Activated CD4-positive, alpha-beta memory T cell treated with anti-CD3 and anti-CD28 coated beads for 36 hours (primary cell): ENCODE data around the gene PTGR3. TPM values are rescaled to one million over a fixed set of nuclear protein-coding genes. Genes with fewer than 3 reads are reported as not detected.

Source experiments
- CTCF ChIA-PET: fragments of 350-600 bp; sonication (Branson Sonifier 250); formaldehyde crosslinking; loops from one replicate; lab custom pipeline; 2021; ENCODE audit warnings: antibody characterized with exemption, inconsistent platforms; lab: Charles Lee
- POLR2A ChIA-PET: fragments of 350-600 bp; sonication (Branson Sonifier 250); formaldehyde crosslinking; loops from one replicate; lab custom pipeline; 2021; ENCODE audit warnings: antibody characterized with exemption; lab: Charles Lee
- DNase-seq: peaks from one replicate; pipeline ENCODE4 v3.0.0-alpha.2; 2020
- H3K27ac Mint-ChIP-seq: one replicate; pipeline ENCODE4 v1.8.0; 2021; ENCODE audit warnings: mixed read lengths
- H3K27me3 Mint-ChIP-seq: one replicate; pipeline ENCODE4 v1.8.0; 2021; ENCODE audit warnings: mixed read lengths
- H3K36me3 Mint-ChIP-seq: one replicate; pipeline ENCODE4 v1.8.0; 2021; ENCODE audit warnings: mixed read lengths
- H3K4me1 Mint-ChIP-seq: one replicate; pipeline ENCODE4 v1.8.0; 2021; ENCODE audit warnings: low read depth, mixed read lengths
- H3K4me3 Mint-ChIP-seq: one replicate; pipeline ENCODE4 v1.8.0; 2021; ENCODE audit warnings: mild to moderate bottlenecking, mixed read lengths
- H3K9me3 Mint-ChIP-seq: one replicate; pipeline ENCODE4 v1.8.0; 2021; ENCODE audit warnings: mixed read lengths
- intact Hi-C: fragments of 100-400 bp; cut with micrococcal nuclease; formaldehyde crosslinking; loops from one replicate; pipeline ENCODE4 v1.15.1; 2023
- total RNA-seq, 2 experiments: library from RNA; stranded (reverse); gene quantifications; one replicate each; pipeline ENCODE4 v1.2.3, GENCODE V29; 2021

Gene PTGR3
- total RNA-seq, 2 experiments from 2014 or later = 29.6 to 30.2 TPM

GRCh38 chr18:75248426-75249174 is 39.7 kb upstream of the PTGR3 start:
- H3K36me3 Mint-ChIP-seq = no peaks in the 10 kb centered on the region
- ChIA-PET POLR2A (interaction anchor here (0.7 to 1.7 kb wide), 2 partner anchors 36 to 38 kb away, joined by 3 to 7 read pairs; partner anchors contain the start of gene TSHZ1), CTCF (no interaction called here)
- H3K9me3 Mint-ChIP-seq = no peaks in the 10 kb centered on the region
- peak overlapping the region; percentile 77 for H3K4me3 Mint-ChIP-seq
- H3K27ac Mint-ChIP-seq = peak overlapping the region; percentile 87
- intact Hi-C loops = loop anchor here (5.0 to 10.0 kb wide), 2 partner anchors 254 to 751 kb away; partner anchors contain the start of gene CNDP2
- peaks cover 58% of the 10 kb centered on the region for H3K4me1 Mint-ChIP-seq
- H3K27me3 Mint-ChIP-seq = no peaks in the 10 kb centered on the region
- DNase-seq = no peak

- no peaks in the 10 kb centered on the region for H3K36me3 Mint-ChIP-seq
- no peak for DNase-seq
- intact Hi-C loops = loop anchor here (1.0 to 10.0 kb wide), 4 partner anchors 13 to 751 kb away; partner anchors contain the start of genes CNDP2 and TSHZ1
- POLR2A ChIA-PET = interaction anchor here (0.7 to 1.7 kb wide), 2 partner anchors 35 to 37 kb away, joined by 3 to 7 read pairs; partner anchors contain the start of gene TSHZ1
- H3K27me3 Mint-ChIP-seq = no peaks in the 10 kb centered on the region
- peak overlapping the region; percentile 77 for H3K4me3 Mint-ChIP-seq
- CTCF ChIA-PET = no interaction called here
- peaks cover 58% of the 10 kb centered on the region for H3K4me1 Mint-ChIP-seq
- H3K9me3 Mint-ChIP-seq = no peaks in the 10 kb centered on the region
- H3K27ac Mint-ChIP-seq = peak overlapping the region; percentile 87
These were observed 38.9 kb upstream of the PTGR3 start for GRCh38 chr18:75247611-75248421.

GRCh38 chr18:75246721-75247610 is 38.0 kb upstream of the PTGR3 start:
- peak overlapping the region; percentile 87 for H3K27ac Mint-ChIP-seq
- H3K4me1 Mint-ChIP-seq = peaks cover 59% of the 10 kb centered on the region
- no peaks in the 10 kb centered on the region for H3K36me3 Mint-ChIP-seq
- CTCF ChIA-PET = interaction anchor here (1.2 kb wide), 1 partner anchor 10 kb away, joined by 5 read pairs; no protein-coding TSS in a partner anchor
- POLR2A ChIA-PET = interaction anchor here (1.1 to 1.4 kb wide), 3 partner anchors 18 to 39 kb away, joined by 3 to 5 read pairs (median 4); no protein-coding TSS in a partner anchor
- DNase-seq = peak; percentile 23
- intact Hi-C loops = loop anchor here (1.0 to 10.0 kb wide), 4 partner anchors 14 to 750 kb away; partner anchors contain the start of genes CNDP2 and TSHZ1
- peak overlapping the region; percentile 77 for H3K4me3 Mint-ChIP-seq
- H3K9me3 Mint-ChIP-seq = no peaks in the 10 kb centered on the region
- H3K27me3 Mint-ChIP-seq = no peaks in the 10 kb centered on the region

GRCh38 chr18:75244351-75245313 is 35.7 kb upstream of the PTGR3 start:
- no peaks in the 10 kb centered on the region for H3K9me3 Mint-ChIP-seq
- intact Hi-C loops = loop anchor here (5.0 to 10.0 kb wide), 2 partner anchors 250 to 747 kb away; partner anchors contain the start of gene CNDP2
- DNase-seq = peak; percentile 44
- peaks cover 55% of the 10 kb centered on the region for H3K4me1 Mint-ChIP-seq
- no peak overlapping the region for H3K4me3 Mint-ChIP-seq
- ChIA-PET POLR2A (no interaction called here), CTCF (interaction anchor here (0.5 to 1.2 kb wide), 4 partner anchors 32 to 592 kb away, joined by 3 read pairs; no protein-coding TSS in a partner anchor)
- H3K27me3 Mint-ChIP-seq = no peaks in the 10 kb centered on the region
- H3K36me3 Mint-ChIP-seq = no peaks in the 10 kb centered on the region
- H3K27ac Mint-ChIP-seq = no peak overlapping the region

GRCh38 chr18:75241705-75242104 is 32.8 kb upstream of the PTGR3 start:
- no peaks in the 10 kb centered on the region for H3K9me3 Mint-ChIP-seq
- intact Hi-C loops = loop anchor here (10.0 kb wide), 1 partner anchor 247 kb away; no protein-coding TSS in a partner anchor
- no peak overlapping the region for H3K4me3 Mint-ChIP-seq
- peaks cover 42% of the 10 kb centered on the region for H3K4me1 Mint-ChIP-seq
- H3K36me3 Mint-ChIP-seq = no peaks in the 10 kb centered on the region
- H3K27ac Mint-ChIP-seq = no peak overlapping the region
- POLR2A ChIA-PET = interaction anchor here (1.9 kb wide), 1 partner anchor 31 kb away, joined by 7 read pairs; the partner anchor contains the start of gene TSHZ1
- CTCF ChIA-PET = interaction anchor here (1.5 kb wide), 1 partner anchor 237 kb away, joined by 4 read pairs; no protein-coding TSS in a partner anchor
- no peak for DNase-seq
- H3K27me3 Mint-ChIP-seq = no peaks in the 10 kb centered on the region

- intact Hi-C loops = loop anchor here (10.0 kb wide), 1 partner anchor 246 kb away; no protein-coding TSS in a partner anchor
These were observed 31.5 kb upstream of the PTGR3 start for GRCh38 chr18:75240433-75240832.

GRCh38 chr18:75238786-75239185 is 29.8 kb upstream of the PTGR3 start:
- H3K36me3 Mint-ChIP-seq = no peaks in the 10 kb centered on the region
- ChIA-PET CTCF (no interaction called here), POLR2A (no interaction called here)
- H3K4me3 Mint-ChIP-seq = no peak overlapping the region
- intact Hi-C loops = no loop called here
- DNase-seq = no peak
- H3K4me1 Mint-ChIP-seq = peaks cover 25% of the 10 kb centered on the region
- H3K9me3 Mint-ChIP-seq = no peaks in the 10 kb centered on the region
- H3K27ac Mint-ChIP-seq = no peak overlapping the region
- H3K27me3 Mint-ChIP-seq = no peaks in the 10 kb centered on the region

More at GRCh38 chr18:75240433-75240832, 31.5 kb upstream of the PTGR3 start:
- POLR2A ChIA-PET = no interaction called here
- Mint-ChIP-seq H3K27me3 (no peaks in the 10 kb centered on the region), H3K36me3 (no peaks in the 10 kb centered on the region), H3K9me3 (no peaks in the 10 kb centered on the region), H3K4me1 (peaks cover 32% of the 10 kb centered on the region), H3K4me3 (no peak overlapping the region), H3K27ac (no peak overlapping the region)
- CTCF ChIA-PET = interaction anchor here (0.6 to 1.5 kb wide), 2 partner anchors 192 to 238 kb away, joined by 3 to 4 read pairs; no protein-coding TSS in a partner anchor
- no peak for DNase-seq

GRCh38 chr18:75238100-75238499 is 29.2 kb upstream of the PTGR3 start:
- no peak overlapping the region for H3K27ac Mint-ChIP-seq
- ChIA-PET POLR2A (no interaction called here), CTCF (no interaction called here)
- H3K4me1 Mint-ChIP-seq = peaks cover 26% of the 10 kb centered on the region
- no peaks in the 10 kb centered on the region for H3K27me3 Mint-ChIP-seq
- DNase-seq = no peak
- H3K9me3 Mint-ChIP-seq = no peaks in the 10 kb centered on the region
- intact Hi-C loops = no loop called here
- no peaks in the 10 kb centered on the region for H3K36me3 Mint-ChIP-seq
- no peak overlapping the region for H3K4me3 Mint-ChIP-seq

- intact Hi-C loops = no loop called here
- H3K4me1 Mint-ChIP-seq = peaks cover 20% of the 10 kb centered on the region
- H3K4me3 Mint-ChIP-seq = no peak overlapping the region
- DNase-seq = no peak
- CTCF ChIA-PET = no interaction called here
- no peaks in the 10 kb centered on the region for H3K9me3 Mint-ChIP-seq
- POLR2A ChIA-PET = no interaction called here
- no peak overlapping the region for H3K27ac Mint-ChIP-seq
- no peaks in the 10 kb centered on the region for H3K27me3 Mint-ChIP-seq
- no peaks in the 10 kb centered on the region for H3K36me3 Mint-ChIP-seq
These were observed 27.0 kb upstream of the PTGR3 start for GRCh38 chr18:75235896-75236295.

- Mint-ChIP-seq H3K4me1 (peaks cover 21% of the 10 kb centered on the region), H3K27me3 (no peaks in the 10 kb centered on the region), H3K36me3 (no peaks in the 10 kb centered on the region), H3K4me3 (no peak overlapping the region), H3K9me3 (no peaks in the 10 kb centered on the region), H3K27ac (no peak overlapping the region)
- ChIA-PET CTCF (no interaction called here), POLR2A (no interaction called here)
- no peak for DNase-seq
- intact Hi-C loops = no loop called here
These were observed 26.0 kb upstream of the PTGR3 start for GRCh38 chr18:75234901-75235300.
